Measurements from ENCODE around the gene STAG2.

The STAG2 gene

GRCh38 chrX:123989235-123989634 lies 27.7 kb downstream of the STAG2 start:
- H4K20me1 ChIP-seq (ENCODE audit: insufficient read depth, low read length): no peaks in the 10 kb centered on the region; the same call in 1 of the 2 replicates

DNA sequence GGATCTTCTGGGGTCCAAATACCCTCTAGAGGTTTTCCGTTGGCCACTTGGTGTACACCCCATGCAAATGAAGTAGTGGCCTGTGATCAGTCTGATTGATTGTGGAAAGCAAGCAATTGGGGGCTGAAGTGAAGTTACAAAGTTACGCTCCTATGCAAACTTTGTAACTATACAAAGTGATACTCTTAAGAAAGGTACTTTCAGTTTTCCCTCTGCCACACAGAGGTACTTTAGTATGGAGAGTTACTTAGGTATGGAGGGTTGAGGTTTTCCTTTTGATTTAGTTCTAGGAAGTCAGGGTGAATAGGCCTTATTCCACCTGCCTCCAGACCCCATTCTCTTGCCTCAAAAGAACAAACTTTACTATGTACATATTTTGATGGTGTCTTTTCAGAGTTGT lies 28.7 kb downstream of the STAG2 start:
- DNase-seq: no peak
- Histone ChIP-seq H3K4me3 (ENCODE audit: low read length) (no peak overlapping the region), H3K79me2 (ENCODE audit: low read length) (peaks cover 93% of the 10 kb centered on the region), H2AFZ (ENCODE audit: low read length) (no peak overlapping the region), H3K4me2 (ENCODE audit: low read depth, low read length) (peak overlapping the region; percentile 7; the same call in 1 of the 2 replicates), H3F3A (ENCODE audit: insufficient read depth, low read length) (no peaks in the 10 kb centered on the region), H3K36me3 (replicated peaks; ENCODE audit: insufficient read depth, low read length) (no peaks in the 10 kb centered on the region), H4K20me1 (ENCODE audit: insufficient read depth, low read length) (no peaks in the 10 kb centered on the region; the same call in 1 of the 2 replicates), H3K27me3 (replicated peaks; ENCODE audit: insufficient read depth, low read length) (no peaks in the 10 kb centered on the region), H3K9me2 (replicated peaks; ENCODE audit: insufficient read depth, low read length) (no peaks in the 10 kb centered on the region), H3K27ac (ENCODE audit: low read length) (no peak overlapping the region), H3K9me3 (replicated peaks; ENCODE audit: insufficient read depth, low read length) (no peaks in the 10 kb centered on the region), H3K9ac (ENCODE audit: low read length) (no peak overlapping the region), H3K4me1 (ENCODE audit: low read length) (peaks cover 12% of the 10 kb centered on the region)
- TF ChIP-seq EZH2phosphoT487 (IDR thresholded peaks at IDR 0.05; ENCODE audit: low read length) (no peak), EZH2 (optimal IDR thresholded peaks at IDR 0.05; ENCODE audit: low read depth, low read length) (no peak)
- TF ChIP-seq, protein P1, sequence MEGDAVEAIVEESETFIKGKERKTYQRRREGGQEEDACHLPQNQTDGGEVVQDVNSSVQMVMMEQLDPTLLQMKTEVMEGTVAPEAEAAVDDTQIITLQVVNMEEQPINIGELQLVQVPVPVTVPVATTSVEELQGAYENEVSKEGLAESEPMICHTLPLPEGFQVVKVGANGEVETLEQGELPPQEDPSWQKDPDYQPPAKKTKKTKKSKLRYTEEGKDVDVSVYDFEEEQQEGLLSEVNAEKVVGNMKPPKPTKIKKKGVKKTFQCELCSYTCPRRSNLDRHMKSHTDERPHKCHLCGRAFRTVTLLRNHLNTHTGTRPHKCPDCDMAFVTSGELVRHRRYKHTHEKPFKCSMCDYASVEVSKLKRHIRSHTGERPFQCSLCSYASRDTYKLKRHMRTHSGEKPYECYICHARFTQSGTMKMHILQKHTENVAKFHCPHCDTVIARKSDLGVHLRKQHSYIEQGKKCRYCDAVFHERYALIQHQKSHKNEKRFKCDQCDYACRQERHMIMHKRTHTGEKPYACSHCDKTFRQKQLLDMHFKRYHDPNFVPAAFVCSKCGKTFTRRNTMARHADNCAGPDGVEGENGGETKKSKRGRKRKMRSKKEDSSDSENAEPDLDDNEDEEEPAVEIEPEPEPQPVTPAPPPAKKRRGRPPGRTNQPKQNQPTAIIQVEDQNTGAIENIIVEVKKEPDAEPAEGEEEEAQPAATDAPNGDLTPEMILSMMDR (IDR thresholded peaks at IDR 0.05; ENCODE audit: low read length): no peak

More at GRCh38 chrX:123989235-123989634, 27.7 kb downstream of the STAG2 start:
- no peak overlapping the region for H3K4me3 ChIP-seq (ENCODE audit: low read length)
- DNase-seq: no peak
- H3K9ac ChIP-seq (ENCODE audit: low read length): no peak overlapping the region
- H3K36me3 ChIP-seq (replicated peaks; ENCODE audit: insufficient read depth, low read length): no peaks in the 10 kb centered on the region
- no peaks in the 10 kb centered on the region for H3K27me3 ChIP-seq (replicated peaks; ENCODE audit: insufficient read depth, low read length)
- peaks cover 12% of the 10 kb centered on the region for H3K4me1 ChIP-seq (ENCODE audit: low read length)
- H3F3A ChIP-seq (ENCODE audit: insufficient read depth, low read length): no peaks in the 10 kb centered on the region
- H3K79me2 ChIP-seq (ENCODE audit: low read length): peaks cover 93% of the 10 kb centered on the region
- H3K27ac ChIP-seq (ENCODE audit: low read length): no peak overlapping the region
- TF ChIP-seq EZH2phosphoT487 (IDR thresholded peaks at IDR 0.05; ENCODE audit: low read length) (no peak), EZH2 (optimal IDR thresholded peaks at IDR 0.05; ENCODE audit: low read depth, low read length) (no peak)
- TF ChIP-seq, protein P1 (IDR thresholded peaks at IDR 0.05; ENCODE audit: low read length): no peak
- no peaks in the 10 kb centered on the region for H3K9me2 ChIP-seq (replicated peaks; ENCODE audit: insufficient read depth, low read length)
- no peak overlapping the region for H2AFZ ChIP-seq (ENCODE audit: low read length)
- H3K9me3 ChIP-seq (replicated peaks; ENCODE audit: insufficient read depth, low read length): no peaks in the 10 kb centered on the region
- H3K4me2 ChIP-seq (ENCODE audit: low read depth, low read length): no peak overlapping the region

DNA sequence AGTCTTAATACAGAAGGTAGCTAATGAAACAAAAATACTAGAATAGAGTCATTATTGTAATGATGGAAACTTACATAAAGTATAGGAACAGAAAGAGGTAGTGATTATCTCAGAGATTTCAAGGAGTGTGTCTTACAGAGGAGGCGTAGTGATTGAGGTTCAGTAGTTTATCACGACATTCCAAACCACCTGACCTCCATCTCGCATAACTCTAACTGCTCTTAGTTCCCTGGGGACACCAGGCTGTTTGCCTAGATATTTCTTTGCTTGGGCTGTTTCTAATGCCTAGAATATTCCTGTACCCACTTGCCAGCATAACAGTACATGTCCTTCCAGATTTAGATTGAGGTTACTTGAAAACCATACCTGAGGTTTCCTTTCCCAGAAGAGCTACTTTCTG lies 29.1 kb downstream of the STAG2 start:
- H3K9me3 ChIP-seq (replicated peaks; ENCODE audit: insufficient read depth, low read length): no peaks in the 10 kb centered on the region
- TF ChIP-seq, protein P1 (IDR thresholded peaks at IDR 0.05; ENCODE audit: low read length): no peak
- TF ChIP-seq EZH2 (optimal IDR thresholded peaks at IDR 0.05; ENCODE audit: low read depth, low read length): no peak
- no peak for TF ChIP-seq EZH2phosphoT487 (IDR thresholded peaks at IDR 0.05; ENCODE audit: low read length)
- H3K79me2 ChIP-seq (ENCODE audit: low read length): peaks cover 92% of the 10 kb centered on the region
- H3K27me3 ChIP-seq (replicated peaks; ENCODE audit: insufficient read depth, low read length): no peaks in the 10 kb centered on the region
- no peaks in the 10 kb centered on the region for H3K36me3 ChIP-seq (replicated peaks; ENCODE audit: insufficient read depth, low read length)
- no peak overlapping the region for H3K9ac ChIP-seq (ENCODE audit: low read length)
- no peak overlapping the region for H3K4me3 ChIP-seq (ENCODE audit: low read length)
- H3K9me2 ChIP-seq (replicated peaks; ENCODE audit: insufficient read depth, low read length): no peaks in the 10 kb centered on the region
- H3K27ac ChIP-seq (ENCODE audit: low read length): no peak overlapping the region
- H3K4me2 ChIP-seq (ENCODE audit: low read depth, low read length): peak overlapping the region; percentile 7; the same call in 1 of the 2 replicates
- peaks cover 12% of the 10 kb centered on the region for H3K4me1 ChIP-seq (ENCODE audit: low read length)
- H3F3A ChIP-seq (ENCODE audit: insufficient read depth, low read length): no peaks in the 10 kb centered on the region
- no peaks in the 10 kb centered on the region; the same call in 1 of the 2 replicates for H4K20me1 ChIP-seq (ENCODE audit: insufficient read depth, low read length)
- peak; percentile 12 for DNase-seq
- H2AFZ ChIP-seq (ENCODE audit: low read length): no peak overlapping the region
